Dermis blood vessel endothelial cell (primary cell): ENCODE data around the gene KRTAP25-1. TPM values are rescaled to one million over a fixed set of nuclear protein-coding genes. Genes with fewer than 3 reads are reported as not detected.

ENCODE experiments used
- DNase-seq: peaks from one replicate; pipeline ENCODE4 v3.0.0; 2010
- total RNA-seq: library from RNA; depleted of rRNA; stranded (reverse); fragments of >200 nt; gene quantifications from 2 replicates; pipeline ENCODE4 v1.2.3, GENCODE V29; 2014

Gene KRTAP25-1
- total RNA-seq = not detected in 2 replicates

- no peak for DNase-seq
Measured at GRCh38 chr21:30289215-30289614, at the start of gene KRTAP25-1. TSS of gene KRTAP25-1 (minus strand) at chr21:30289514. CDS start at chr21:30289490, 24 bp downstream.

- no peak for DNase-seq
Measured at GRCh38 chr21:30338717-30339116, 49.4 kb upstream of the KRTAP25-1 start.

GRCh38 chr21:30337772-30338171 is 48.5 kb upstream of the KRTAP25-1 start:
- DNase-seq = no peak

GRCh38 chr21:30337276-30337744 is 48.0 kb upstream of the KRTAP25-1 start, which contains the start of gene KRTAP27-1:
TSS of gene KRTAP27-1 (minus strand) at chr21:30337694. CDS start at chr21:30337668, 26 bp downstream.
- DNase-seq = no peak

GRCh38 chr21:30336596-30336995 is 47.3 kb upstream of the KRTAP25-1 start:
- no peak for DNase-seq

- no peak for DNase-seq
Measured at GRCh38 chr21:30333736-30334135, 44.4 kb upstream of the KRTAP25-1 start.

GRCh38 chr21:30332681-30333080 is 43.4 kb upstream of the KRTAP25-1 start:
- DNase-seq = no peak

GRCh38 chr21:30329203-30329875 is 40.0 kb upstream of the KRTAP25-1 start:
- DNase-seq = no peak

- DNase-seq = no peak
Measured at GRCh38 chr21:30326390-30326789, 37.1 kb upstream of the KRTAP25-1 start.

GRCh38 chr21:30320215-30320614 is 30.9 kb upstream of the KRTAP25-1 start, which contains the start of gene KRTAP26-1:
TSS of gene KRTAP26-1 (minus strand) at chr21:30320315. CDS start at chr21:30320035, 280 bp downstream.
- no peak for DNase-seq

GRCh38 chr21:30315701-30316100 is 26.4 kb upstream of the KRTAP25-1 start:
- no peak for DNase-seq

- no peak for DNase-seq
Measured at GRCh38 chr21:30306884-30307283, 17.6 kb upstream of the KRTAP25-1 start.

- no peak for DNase-seq
Measured at GRCh38 chr21:30305136-30305535, 15.8 kb upstream of the KRTAP25-1 start.

GRCh38 chr21:30282850-30283249 is 6.5 kb downstream of the KRTAP25-1 start, which contains the start of gene KRTAP24-1:
TSS of gene KRTAP24-1 (minus strand) at chr21:30282950. CDS start at chr21:30282932, 18 bp downstream.
- DNase-seq = no peak

- no peak for DNase-seq
Measured at GRCh38 chr21:30271611-30272010, 17.7 kb downstream of the KRTAP25-1 start.

- DNase-seq = no peak
Measured at GRCh38 chr21:30271156-30271555, 18.2 kb downstream of the KRTAP25-1 start.

GRCh38 chr21:30269803-30270530 is 19.3 kb downstream of the KRTAP25-1 start:
- DNase-seq = no peak

GRCh38 chr21:30268608-30269197 is 20.6 kb downstream of the KRTAP25-1 start:
- DNase-seq = no peak

- DNase-seq = no peak
Measured at GRCh38 chr21:30257773-30258172, 31.5 kb downstream of the KRTAP25-1 start.

- DNase-seq = no peak
Measured at GRCh38 chr21:30256100-30256499, 33.2 kb downstream of the KRTAP25-1 start.

GRCh38 chr21:30255679-30256078 is 33.6 kb downstream of the KRTAP25-1 start:
- DNase-seq = no peak

- DNase-seq = no peak
Measured at GRCh38 chr21:30251781-30252180, 37.5 kb downstream of the KRTAP25-1 start.

GRCh38 chr21:30249936-30250335 is 39.4 kb downstream of the KRTAP25-1 start:
- DNase-seq = no peak
